HepG2 (cell line): ENCODE results near the gene SOCS1. TPM values are rescaled to one million over a fixed set of nuclear protein-coding genes. Genes with fewer than 3 reads are reported as not detected.

Experiments
- AHR ChIP-seq: IDR thresholded peaks from 2 replicates; pipeline ENCODE4 v1.6.1; 2018; ENCODE audit warnings: missing genetic modification reagents, missing compliant biosample characterization
- BRF2 ChIP-seq: sonication (generic); formaldehyde crosslinking; IDR thresholded peaks from 2 replicates; pipeline ENCODE4 v1.8.1; 2022; ENCODE audit warnings: mild to moderate bottlenecking, missing genetic modification reagents
- DDIT3 ChIP-seq: sonication (generic); formaldehyde crosslinking; IDR thresholded peaks from 2 replicates; pipeline ENCODE4 v1.4.0; 2020; ENCODE audit warnings: mild to moderate bottlenecking, missing genetic modification reagents
- JUNB ChIP-seq: sonication (generic); formaldehyde crosslinking; IDR thresholded peaks from 2 replicates; pipeline ENCODE4 v1.8.0; 2022; ENCODE audit warnings: missing genetic modification reagents, mild to moderate bottlenecking, borderline replicate concordance
- KDM5A ChIP-seq: fragments of 200-600 bp; sonication (generic); IDR thresholded peaks from 2 replicates; pipeline ENCODE4 v1.7.0; 2018; ENCODE audit warnings: antibody characterized with exemption, mild to moderate bottlenecking, low read length, borderline replicate concordance
- MATR3 ChIP-seq: sonication (generic); formaldehyde crosslinking; IDR thresholded peaks from 2 replicates; pipeline ENCODE4 v1.4.0; 2020; ENCODE audit warnings: missing genetic modification reagents
- MBD4 ChIP-seq: IDR thresholded peaks from 2 replicates; pipeline ENCODE4 v1.6.1; 2012; ENCODE audit warnings: low read length, inconsistent platforms, borderline replicate concordance
- MLX ChIP-seq: IDR thresholded peaks from 2 replicates; pipeline ENCODE4 v1.6.1; 2016
- SP140L ChIP-seq: sonication (generic); formaldehyde crosslinking; IDR thresholded peaks from 2 replicates; pipeline ENCODE4 v1.4.0; 2020; ENCODE audit warnings: missing genetic modification reagents, borderline replicate concordance
- THRA ChIP-seq: sonication (generic); formaldehyde crosslinking; IDR thresholded peaks from 2 replicates; pipeline ENCODE4 v1.4.0; 2020; ENCODE audit warnings: missing genetic modification reagents, borderline replicate concordance
- ZBTB34 ChIP-seq: sonication (generic); formaldehyde crosslinking; IDR thresholded peaks from 2 replicates; pipeline ENCODE4 v1.8.0; 2022; ENCODE audit warnings: mild to moderate bottlenecking, missing genetic modification reagents
- ZNF253 ChIP-seq: sonication (generic); formaldehyde crosslinking; IDR thresholded peaks from 2 replicates; pipeline ENCODE4 v1.8.0; 2022; ENCODE audit warnings: mild to moderate bottlenecking, missing genetic modification reagents, borderline replicate concordance
- ZNF264 ChIP-seq: sonication (generic); formaldehyde crosslinking; IDR thresholded peaks from 2 replicates; pipeline ENCODE4 v1.4.0; 2020; ENCODE audit warnings: missing genetic modification reagents
- ZNF3 ChIP-seq: IDR thresholded peaks from 2 replicates; pipeline ENCODE4 v1.7.0; 2017; ENCODE audit warnings: inconsistent platforms
- ZNF431 ChIP-seq: sonication (generic); formaldehyde crosslinking; IDR thresholded peaks from 2 replicates; pipeline ENCODE4 v1.9.0; 2022; ENCODE audit warnings: missing genetic modification reagents, low read depth, mild to moderate bottlenecking, borderline replicate concordance
- ZNF512 ChIP-seq: sonication (generic); formaldehyde crosslinking; IDR thresholded peaks from 2 replicates; pipeline ENCODE4 v1.4.0; 2020; ENCODE audit warnings: mild to moderate bottlenecking, missing genetic modification reagents
- ZNF589 ChIP-seq: sonication (generic); formaldehyde crosslinking; conservative IDR thresholded peaks from 2 replicates; pipeline ENCODE4 v1.8.0; 2022; ENCODE audit warnings: mild to moderate bottlenecking, moderate library complexity, missing genetic modification reagents
- ZNF770 ChIP-seq: sonication (generic); formaldehyde crosslinking; IDR thresholded peaks from 2 replicates; pipeline ENCODE4 v1.5.0; 2020; ENCODE audit warnings: mild to moderate bottlenecking, missing genetic modification reagents
- polyA plus RNA-seq, 8 experiments: library from polyadenylated mRNA; depleted of rRNA in 3 of 8; stranded (reverse) in 7 of 8; unstranded in 1 of 8; fragments of >200 nt; fragmentation: Illumina TruSeq in 4 of 8; extraction: Trizol in 4 of 8; gene quantifications; 2 replicates each; pipeline versions ENCODE4 v1.2.1 to v1.2.3, GENCODE V29; 2011 to 2016; ENCODE audit warnings: low read depth in 4 of 8, missing spikeins in 1 of 8, mixed read lengths in 1 of 8; ENCODE audit not compliant: insufficient read depth in 1 of 8
- total RNA-seq, 5 experiments: library from RNA; depleted of rRNA; stranded (reverse); fragments of >200 nt; fragmentation: Illumina TruSeq; extraction: Trizol; gene quantifications; 2 replicates each; pipeline ENCODE4 v1.2.3, GENCODE V29; 2016; ENCODE audit warnings: low read depth in 1 of 5

The SOCS1 gene
- total and polyA plus RNA-seq, 2 of the 13 experiments (the other 11 are each of a cell fraction or from before 2014, with no cell fraction given), result 5.3 to 6.3 TPM

GRCh38 chr16:11277607-11278337 lies 21.8 kb upstream of the SOCS1 start (continued):
- TF ChIP-seq ZNF770 (CRISPR knock-in tag) (no peak), KDM5A (no peak), ZNF3 (CRISPR knock-in tag) (no peak), ZNF512 (CRISPR knock-in tag) (0 out of 2 replicates have a peak, but pooled peaks have one; percentile 14), DDIT3 (no peak), MBD4 (no peak), ZNF264 (CRISPR knock-in tag) (no peak), THRA (CRISPR knock-in tag) (no peak), ZBTB34 (CRISPR knock-in tag) (no peak), AHR (CRISPR knock-in tag) (no peak), BRF2 (CRISPR knock-in tag) (no peak), ZNF589 (CRISPR knock-in tag) (no peak), MATR3 (CRISPR knock-in tag) (no peak), MLX (no peak), ZNF431 (CRISPR knock-in tag) (no peak), SP140L (no peak), JUNB (CRISPR knock-in tag) (no peak), ZNF253 (peak; percentile 23; the same call in 1 of the 2 replicates)
